ENCODE data around the gene KIAA0513.

The KIAA0513 gene

GRCh38 chr16:85027349-85027957, at the start of gene KIAA0513:
KIAA0513 (plus strand) TSS chr16:85027795; CDS start chr16:85067072, 39,277 bp downstream.
- Histone ChIP-seq H3K36me3 (ENCODE audit: control insufficient read depth, insufficient read depth, low read length) (no peaks in the 10 kb centered on the region), H3K9me3 (ENCODE audit: control insufficient read depth, low read length) (no peaks in the 10 kb centered on the region), H3K4me3 (ENCODE audit: low read length) (peak within 1 kb of the TSS; percentile 72), H3K4me1 (ENCODE audit: control insufficient read depth, insufficient read depth, low read length) (peaks cover 27% of the 10 kb centered on the region), H3K9ac (ENCODE audit: low read length) (peak within 1 kb of the TSS; percentile 85), H3K27me3 (ENCODE audit: control insufficient read depth, insufficient read depth, low read length) (no peaks in the 10 kb centered on the region)

GRCh38 chr16:84979516-84979915, 48.1 kb upstream of the KIAA0513 start:
- Histone ChIP-seq H3K4me1 (ENCODE audit: control insufficient read depth, insufficient read depth, low read length) (peaks cover 62% of the 10 kb centered on the region), H3K27me3 (ENCODE audit: control insufficient read depth, insufficient read depth, low read length) (no peaks in the 10 kb centered on the region), H3K36me3 (ENCODE audit: control insufficient read depth, insufficient read depth, low read length) (peaks cover 22% of the 10 kb centered on the region), H3K4me3 (ENCODE audit: low read length) (no peak overlapping the region), H3K9ac (ENCODE audit: low read length) (no peak overlapping the region), H3K9me3 (ENCODE audit: control insufficient read depth, low read length) (no peaks in the 10 kb centered on the region)

GRCh38 chr16:84982434-84982833, 45.2 kb upstream of the KIAA0513 start:
- H3K4me1 ChIP-seq (ENCODE audit: control insufficient read depth, insufficient read depth, low read length) = peaks cover 71% of the 10 kb centered on the region
- no peaks in the 10 kb centered on the region for H3K9me3 ChIP-seq (ENCODE audit: control insufficient read depth, low read length)
- H3K9ac ChIP-seq (ENCODE audit: low read length) = peak overlapping the region; percentile 38
- peaks cover 28% of the 10 kb centered on the region for H3K36me3 ChIP-seq (ENCODE audit: control insufficient read depth, insufficient read depth, low read length)
- H3K27me3 ChIP-seq (ENCODE audit: control insufficient read depth, insufficient read depth, low read length) = no peaks in the 10 kb centered on the region
- no peak overlapping the region for H3K4me3 ChIP-seq (ENCODE audit: low read length)

- no peak overlapping the region for H3K4me3 ChIP-seq (ENCODE audit: low read length)
- peaks cover 50% of the 10 kb centered on the region for H3K36me3 ChIP-seq (ENCODE audit: control insufficient read depth, insufficient read depth, low read length)
- no peaks in the 10 kb centered on the region for H3K27me3 ChIP-seq (ENCODE audit: control insufficient read depth, insufficient read depth, low read length)
- no peaks in the 10 kb centered on the region for H3K9me3 ChIP-seq (ENCODE audit: control insufficient read depth, low read length)
- peak overlapping the region; percentile 52 for H3K9ac ChIP-seq (ENCODE audit: low read length)
- H3K4me1 ChIP-seq (ENCODE audit: control insufficient read depth, insufficient read depth, low read length) = peaks cover 81% of the 10 kb centered on the region
Measured at GRCh38 chr16:84985079-84986065, 42.2 kb upstream of the KIAA0513 start.

GRCh38 chr16:84986102-84986501, 41.5 kb upstream of the KIAA0513 start:
- H3K4me3 ChIP-seq (ENCODE audit: low read length) = peak overlapping the region; percentile 1
- peaks cover 80% of the 10 kb centered on the region for H3K4me1 ChIP-seq (ENCODE audit: control insufficient read depth, insufficient read depth, low read length)
- peak overlapping the region; percentile 52 for H3K9ac ChIP-seq (ENCODE audit: low read length)
- no peaks in the 10 kb centered on the region for H3K27me3 ChIP-seq (ENCODE audit: control insufficient read depth, insufficient read depth, low read length)
- peaks cover 45% of the 10 kb centered on the region for H3K36me3 ChIP-seq (ENCODE audit: control insufficient read depth, insufficient read depth, low read length)
- H3K9me3 ChIP-seq (ENCODE audit: control insufficient read depth, low read length) = no peaks in the 10 kb centered on the region

GRCh38 chr16:84986879-84987278, 40.7 kb upstream of the KIAA0513 start:
- Histone ChIP-seq H3K9me3 (ENCODE audit: control insufficient read depth, low read length) (no peaks in the 10 kb centered on the region), H3K4me1 (ENCODE audit: control insufficient read depth, insufficient read depth, low read length) (peaks cover 79% of the 10 kb centered on the region), H3K27me3 (ENCODE audit: control insufficient read depth, insufficient read depth, low read length) (no peaks in the 10 kb centered on the region), H3K36me3 (ENCODE audit: control insufficient read depth, insufficient read depth, low read length) (peaks cover 44% of the 10 kb centered on the region), H3K9ac (ENCODE audit: low read length) (peak overlapping the region; percentile 52), H3K4me3 (ENCODE audit: low read length) (no peak overlapping the region)

DNA sequence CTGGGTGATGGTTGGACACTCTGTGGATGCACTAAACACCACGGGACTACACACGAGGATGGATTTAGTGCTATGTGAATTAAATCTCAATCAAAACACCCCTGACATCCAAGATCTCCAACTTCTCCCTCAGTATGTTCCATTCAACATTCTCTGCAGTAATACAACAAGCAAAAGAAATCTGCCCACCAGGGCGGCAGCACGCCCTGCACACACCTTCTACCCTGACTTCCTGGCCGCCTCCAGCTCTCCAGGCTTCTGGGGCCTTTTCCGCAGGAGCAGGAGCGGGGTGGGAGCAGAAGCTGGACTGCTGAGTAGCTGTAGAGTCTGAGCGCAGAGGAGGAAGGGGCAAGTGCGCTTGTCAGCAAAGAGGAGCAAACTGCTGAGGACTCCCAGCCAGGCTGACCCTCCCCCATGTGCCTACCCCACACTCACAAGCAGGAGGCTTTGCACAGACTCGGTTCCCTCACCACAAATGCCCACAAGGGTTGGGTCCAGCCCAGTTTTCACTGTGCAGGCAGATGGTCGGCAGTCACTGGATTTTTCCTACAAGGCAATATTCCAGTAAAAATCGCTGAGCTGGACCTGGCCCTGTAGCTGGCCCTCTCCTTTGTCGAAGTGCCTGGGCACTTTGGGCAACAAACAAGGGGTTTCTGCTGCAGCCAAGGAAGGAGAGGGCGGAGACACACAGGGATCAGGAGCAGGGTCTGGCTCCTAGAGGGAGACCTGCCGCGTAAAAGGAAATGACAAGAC, 39.1 kb upstream of the KIAA0513 start:
- peaks cover 44% of the 10 kb centered on the region for H3K36me3 ChIP-seq (ENCODE audit: control insufficient read depth, insufficient read depth, low read length)
- no peak overlapping the region for H3K9ac ChIP-seq (ENCODE audit: low read length)
- H3K9me3 ChIP-seq (ENCODE audit: control insufficient read depth, low read length) = no peaks in the 10 kb centered on the region
- peaks cover 81% of the 10 kb centered on the region for H3K4me1 ChIP-seq (ENCODE audit: control insufficient read depth, insufficient read depth, low read length)
- H3K27me3 ChIP-seq (ENCODE audit: control insufficient read depth, insufficient read depth, low read length) = no peaks in the 10 kb centered on the region
- no peak overlapping the region for H3K4me3 ChIP-seq (ENCODE audit: low read length)

DNA sequence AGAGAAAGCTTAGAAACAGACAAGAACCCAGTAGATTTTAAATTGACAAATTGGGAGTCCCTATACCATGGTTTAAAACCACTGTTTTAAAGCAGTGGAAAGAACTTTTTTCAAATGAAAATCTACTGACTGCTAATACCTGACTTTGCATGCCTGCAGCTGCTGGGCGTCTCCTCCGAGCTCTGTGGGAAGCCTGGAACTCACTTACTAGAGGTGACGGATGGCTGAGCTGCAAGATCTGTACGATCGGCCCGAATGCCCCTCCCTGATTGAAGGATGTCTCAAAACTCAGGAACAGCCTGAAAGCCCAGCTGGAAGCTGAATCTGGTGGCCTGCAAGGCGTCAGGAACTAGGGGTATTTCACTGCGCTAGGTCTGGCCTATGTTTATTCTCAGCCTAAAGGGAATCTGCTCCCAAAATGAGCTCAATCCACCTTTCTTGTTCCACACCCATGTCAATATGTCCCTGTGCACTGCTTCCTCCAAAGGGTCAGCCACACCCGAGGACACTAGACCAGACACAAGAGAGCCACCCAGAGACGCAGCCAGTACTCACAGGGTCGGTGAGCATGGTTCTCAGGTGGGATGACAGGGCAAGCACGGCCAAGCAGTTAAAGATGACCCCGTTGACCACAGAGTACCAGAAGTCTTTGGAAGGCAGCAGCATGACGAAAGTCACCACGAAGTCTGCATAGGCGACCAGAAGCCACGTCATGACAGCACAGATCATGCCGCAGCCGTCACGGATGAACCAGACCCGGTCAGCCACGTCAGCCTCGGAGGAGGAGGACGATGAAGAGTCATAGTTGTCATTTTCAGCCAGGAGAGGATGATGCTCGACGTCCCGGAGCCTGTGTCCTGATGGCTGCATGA, 37.6 kb upstream of the KIAA0513 start:
- peaks cover 47% of the 10 kb centered on the region for H3K36me3 ChIP-seq (ENCODE audit: control insufficient read depth, insufficient read depth, low read length)
- no peaks in the 10 kb centered on the region for H3K27me3 ChIP-seq (ENCODE audit: control insufficient read depth, insufficient read depth, low read length)
- no peaks in the 10 kb centered on the region for H3K9me3 ChIP-seq (ENCODE audit: control insufficient read depth, low read length)
- H3K4me1 ChIP-seq (ENCODE audit: control insufficient read depth, insufficient read depth, low read length) = peaks cover 81% of the 10 kb centered on the region
- no peak overlapping the region for H3K9ac ChIP-seq (ENCODE audit: low read length)
- no peak overlapping the region for H3K4me3 ChIP-seq (ENCODE audit: low read length)

DNA sequence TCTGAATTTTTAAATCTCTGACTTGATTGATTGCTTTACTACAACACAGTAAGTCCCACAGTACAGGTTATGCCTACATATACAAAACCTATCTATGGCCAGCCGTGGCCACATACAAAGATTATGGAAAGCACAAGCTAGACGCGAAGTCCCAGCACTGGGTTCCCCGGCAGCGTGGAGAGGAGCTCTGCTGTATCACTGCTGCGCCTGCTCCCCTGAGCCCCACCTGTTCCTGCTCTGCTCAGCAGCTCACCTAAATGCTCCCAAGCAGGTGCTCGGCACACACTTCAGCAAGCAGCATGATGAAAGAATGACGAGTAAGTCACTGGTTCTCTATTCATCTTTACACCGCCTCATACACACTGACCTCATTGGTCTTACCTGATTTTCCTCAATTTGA, 36.8 kb upstream of the KIAA0513 start:
- Histone ChIP-seq H3K9me3 (ENCODE audit: control insufficient read depth, low read length) (no peaks in the 10 kb centered on the region), H3K4me3 (ENCODE audit: low read length) (no peak overlapping the region), H3K9ac (ENCODE audit: low read length) (no peak overlapping the region), H3K36me3 (ENCODE audit: control insufficient read depth, insufficient read depth, low read length) (peaks cover 48% of the 10 kb centered on the region), H3K27me3 (ENCODE audit: control insufficient read depth, insufficient read depth, low read length) (no peaks in the 10 kb centered on the region), H3K4me1 (ENCODE audit: control insufficient read depth, insufficient read depth, low read length) (peaks cover 81% of the 10 kb centered on the region)

DNA sequence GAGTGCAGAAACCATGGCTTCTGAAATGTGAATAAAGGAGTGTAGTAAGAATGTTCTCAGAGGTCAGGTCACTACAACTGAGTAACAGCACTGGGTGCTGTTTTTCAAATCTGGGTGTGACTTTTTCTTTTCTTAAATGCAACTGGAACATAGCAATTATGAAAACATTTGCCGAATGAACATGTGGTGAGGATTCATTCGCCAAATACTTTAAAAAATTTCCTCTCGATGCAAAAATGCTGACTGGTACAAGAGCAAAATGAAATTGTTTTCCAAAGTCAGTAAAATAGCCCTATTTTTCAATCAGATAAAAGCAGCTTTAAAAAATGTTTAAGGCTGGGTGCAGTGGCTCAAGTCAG, 34.9 kb upstream of the KIAA0513 start:
- Histone ChIP-seq H3K36me3 (ENCODE audit: control insufficient read depth, insufficient read depth, low read length) (peaks cover 35% of the 10 kb centered on the region), H3K4me1 (ENCODE audit: control insufficient read depth, insufficient read depth, low read length) (peaks cover 79% of the 10 kb centered on the region)

GRCh38 chr16:84993926-84994325, 33.7 kb upstream of the KIAA0513 start:
- H3K9ac ChIP-seq (ENCODE audit: low read length) = peak overlapping the region; percentile 59
- H3K27me3 ChIP-seq (ENCODE audit: control insufficient read depth, insufficient read depth, low read length) = no peaks in the 10 kb centered on the region
- H3K4me3 ChIP-seq (ENCODE audit: low read length) = no peak overlapping the region
- peaks cover 82% of the 10 kb centered on the region for H3K4me1 ChIP-seq (ENCODE audit: control insufficient read depth, insufficient read depth, low read length)
- peaks cover 26% of the 10 kb centered on the region for H3K36me3 ChIP-seq (ENCODE audit: control insufficient read depth, insufficient read depth, low read length)
- no peaks in the 10 kb centered on the region for H3K9me3 ChIP-seq (ENCODE audit: control insufficient read depth, low read length)

More for the DNA sequence above, 34.9 kb upstream of the KIAA0513 start:
- Histone ChIP-seq H3K9me3 (ENCODE audit: control insufficient read depth, low read length) (no peaks in the 10 kb centered on the region), H3K4me3 (ENCODE audit: low read length) (no peak overlapping the region), H3K9ac (ENCODE audit: low read length) (peak overlapping the region; percentile 24), H3K27me3 (ENCODE audit: control insufficient read depth, insufficient read depth, low read length) (no peaks in the 10 kb centered on the region)

All from mucosa of stomach (tissue), 1 donor.